PC-3 (cell line): Measurements from ENCODE around the gene DNAJC6. TPM values are rescaled to one million over a fixed set of nuclear protein-coding genes. Genes with fewer than 3 reads are reported as not detected.

Experiments used
- ATAC-seq: fragments of 200-7000 bp; cut with Tn5 transposase; 2 replicates; pipeline ENCODE4 v1.9.1; 2020; ENCODE audit warnings: mild to moderate bottlenecking, moderate library complexity
- BruUV-seq: library from RNA; stranded (reverse); fragments of 400-500 nt; replicated peaks from 2 replicates; lab custom pipeline; 2021; lab: Mats Ljungman, UMichigan
- CTCF ChIA-PET: fragments of 300-600 bp; sonication (Branson Sonifier 250); formaldehyde crosslinking; loops from one replicate; lab custom pipeline; 2022; ENCODE audit warnings: antibody characterized with exemption; lab: Charles Lee
- POLR2A ChIA-PET: fragments of 300-600 bp; sonication (Branson Sonifier 250); formaldehyde crosslinking; loops from one replicate; lab custom pipeline; 2022; ENCODE audit warnings: antibody characterized with exemption; ENCODE audit not compliant: unreplicated experiment; lab: Charles Lee
- DNase-seq: peaks from one replicate; pipeline ENCODE4 v3.0.0-alpha.2; 2015
- H2AFZ ChIP-seq: fragments of 300-600 bp; sonication (generic); 2 replicates; pipeline ENCODE4 v1.6.0; 2016; ENCODE audit warnings: antibody characterized with exemption, low read length
- H3F3A ChIP-seq: fragments of 300-600 bp; sonication (generic); one replicate; pipeline ENCODE4 v1.6.0; 2017; ENCODE audit warnings: antibody characterized with exemption, low read length, control low read depth, mild to moderate bottlenecking; ENCODE audit not compliant: unreplicated experiment
- H3K27ac ChIP-seq: fragments of 300-600 bp; sonication (generic); 2 replicates; pipeline ENCODE4 v1.5.1; 2016; ENCODE audit warnings: mild to moderate bottlenecking, low read length
- H3K27me3 ChIP-seq: fragments of 300-600 bp; sonication (generic); 2 replicates; pipeline ENCODE4 v1.6.1; 2016; ENCODE audit warnings: low read length, mixed read lengths
- H3K36me3 ChIP-seq: fragments of 300-600 bp; sonication (generic); 2 replicates; pipeline ENCODE4 v1.6.1; 2016; ENCODE audit warnings: low read depth, mixed run types, low read length, mixed read lengths
- H3K4me1 ChIP-seq: fragments of 300-600 bp; sonication (generic); 2 replicates; pipeline ENCODE4 v1.5.1; 2016; ENCODE audit warnings: low read length; ENCODE audit not compliant: insufficient read depth
- H3K4me2 ChIP-seq: fragments of 300-600 bp; sonication (generic); 2 replicates; pipeline ENCODE4 v1.6.0; 2016; ENCODE audit warnings: low read length
- H3K4me3 ChIP-seq: fragments of 300-600 bp; sonication (generic); 2 replicates; pipeline ENCODE4 v1.5.1; 2016; ENCODE audit warnings: mild to moderate bottlenecking, low read length, mixed read lengths
- H3K79me2 ChIP-seq: fragments of 300-600 bp; sonication (generic); 2 replicates; pipeline ENCODE4 v1.6.1; 2017; ENCODE audit warnings: low read length, mixed read lengths
- H3K9ac ChIP-seq: fragments of 300-600 bp; sonication (generic); 2 replicates; pipeline ENCODE4 v1.6.0; 2016; ENCODE audit warnings: mild to moderate bottlenecking, low read length
- H3K9me2 ChIP-seq: fragments of 300-600 bp; sonication (generic); replicated peaks from 2 replicates; pipeline ENCODE4 v1.6.1; 2016; ENCODE audit warnings: mixed run types, low read length, mixed read lengths
- H3K9me3 ChIP-seq: fragments of 300-600 bp; sonication (generic); 2 replicates; pipeline ENCODE4 v1.6.1; 2016; ENCODE audit warnings: low read length, mixed read lengths
- H4K20me1 ChIP-seq: fragments of 300-600 bp; sonication (generic); 2 replicates; pipeline ENCODE4 v1.6.1; 2016; ENCODE audit warnings: low read length, mixed read lengths
- CTCF ChIP-seq: fragments of 300-600 bp; sonication (generic); conservative IDR thresholded peaks from 2 replicates; pipeline ENCODE4 v1.5.1; 2017; ENCODE audit warnings: antibody characterized with exemption, low read depth, mild to moderate bottlenecking, low read length
- EZH2 ChIP-seq: fragments of 300-600 bp; sonication (generic); IDR thresholded peaks from one replicate; pipeline ENCODE4 v1.6.1; 2017; ENCODE audit warnings: antibody characterized with exemption, mild to moderate bottlenecking, low read length; ENCODE audit not compliant: unreplicated experiment
- EZH2phosphoT487 ChIP-seq: fragments of 300-600 bp; sonication (generic); IDR thresholded peaks from 2 replicates; pipeline ENCODE4 v1.6.1; 2018; ENCODE audit warnings: mild to moderate bottlenecking, antibody characterized with exemption, low read length, borderline replicate concordance
- intact Hi-C: fragments of 100-400 bp; cut with micrococcal nuclease; formaldehyde crosslinking; loops from 2 replicates; pipeline ENCODE4 v1.9.0; 2023
- total RNA-seq: library from RNA; depleted of rRNA; stranded (reverse); fragments of >200 nt; gene quantifications from 2 replicates; pipeline ENCODE4 v1.2.3, GENCODE V29; 2014

Gene DNAJC6
- total RNA-seq, 1 experiment from 2014 or later = 3.0 TPM

- no peak for TF ChIP-seq CTCF
- TF ChIP-seq EZH2 = no peak
- TF ChIP-seq EZH2phosphoT487 = no peak
- CTCF ChIA-PET = no interaction called here
- H3K9ac ChIP-seq = no peak overlapping the region
- POLR2A ChIA-PET = no interaction called here
- DNase-seq (no peak), ATAC-seq (no peak)
- BruUV-seq = no TSS peak
- no peaks in the 10 kb centered on the region for H4K20me1 ChIP-seq
- no peak overlapping the region for H2AFZ ChIP-seq
- no peaks in the 10 kb centered on the region for H3K79me2 ChIP-seq
- H3K27me3 ChIP-seq = no peaks in the 10 kb centered on the region
- no peaks in the 10 kb centered on the region for H3F3A ChIP-seq
- H3K4me3 ChIP-seq = no peak overlapping the region
- peaks cover 2% of the 10 kb centered on the region; the same call in 1 of the 2 replicates for H3K36me3 ChIP-seq
- intact Hi-C loops = no loop called here
- H3K4me2 ChIP-seq = no peak overlapping the region
- no peaks in the 10 kb centered on the region for H3K4me1 ChIP-seq
- H3K27ac ChIP-seq = no peak overlapping the region
- no peaks in the 10 kb centered on the region for H3K9me2 ChIP-seq
- no peaks in the 10 kb centered on the region for H3K9me3 ChIP-seq
Observed at GRCh38 chr1:65319754-65320153, 10.4 kb downstream of the DNAJC6 start.

- H3K4me2 ChIP-seq = no peak overlapping the region
- no peaks in the 10 kb centered on the region for H4K20me1 ChIP-seq
- peaks cover 2% of the 10 kb centered on the region; the same call in 1 of the 2 replicates for H3K36me3 ChIP-seq
- intact Hi-C loops = no loop called here
- no peak overlapping the region for H3K9ac ChIP-seq
- no peak overlapping the region for H3K4me3 ChIP-seq
- no peak for ATAC-seq
- no peak overlapping the region for H2AFZ ChIP-seq
- H3K9me2 ChIP-seq = no peaks in the 10 kb centered on the region
- CTCF ChIA-PET = no interaction called here
- H3K27me3 ChIP-seq = no peaks in the 10 kb centered on the region
- BruUV-seq = no TSS peak
- H3F3A ChIP-seq = no peaks in the 10 kb centered on the region
- no peaks in the 10 kb centered on the region for H3K9me3 ChIP-seq
- no peak for DNase-seq
- no peaks in the 10 kb centered on the region for H3K4me1 ChIP-seq
- TF ChIP-seq CTCF = no peak
- no peak for TF ChIP-seq EZH2
- no peak for TF ChIP-seq EZH2phosphoT487
- POLR2A ChIA-PET = no interaction called here
- no peaks in the 10 kb centered on the region for H3K79me2 ChIP-seq
- no peak overlapping the region for H3K27ac ChIP-seq
Observed at GRCh38 chr1:65321879-65322278, 12.5 kb downstream of the DNAJC6 start.

- Histone ChIP-seq H2AFZ (no peak overlapping the region), H3K9ac (no peak overlapping the region), H3K9me3 (no peaks in the 10 kb centered on the region), H3F3A (no peaks in the 10 kb centered on the region), H3K4me3 (no peak overlapping the region), H3K79me2 (no peaks in the 10 kb centered on the region), H4K20me1 (no peaks in the 10 kb centered on the region), H3K4me2 (no peak overlapping the region), H3K9me2 (no peaks in the 10 kb centered on the region), H3K27ac (no peak overlapping the region), H3K27me3 (no peaks in the 10 kb centered on the region), H3K36me3 (peaks cover 2% of the 10 kb centered on the region; the same call in 1 of the 2 replicates), H3K4me1 (no peaks in the 10 kb centered on the region)
- DNase-seq (peak; percentile 3), ATAC-seq (no peak)
- no peak for TF ChIP-seq EZH2phosphoT487
- no peak for TF ChIP-seq EZH2
- no peak for TF ChIP-seq CTCF
- ChIA-PET POLR2A (no interaction called here), CTCF (no interaction called here)
- no TSS peak for BruUV-seq
- intact Hi-C loops = no loop called here
Observed at GRCh38 chr1:65323246-65323645, 13.9 kb downstream of the DNAJC6 start.
